Stimulated activated CD8-positive, alpha-beta memory T cell treated with anti-CD3 and anti-CD28 coated beads, Interleukin-15, amount 100 ng/mL, for 1 hour (primary cell): ENCODE results near the gene PLA2G3.
"Not testable (repeated sequence)": the region's sequence is repeated elsewhere in the genome, so short reads cannot be mapped to it uniquely, and the experiment has no call there.

Experiments
- DNase-seq: peaks from one replicate; pipeline ENCODE4 v3.0.0-alpha.2; 2020; ENCODE audit warnings: low read depth

The PLA2G3 gene

GRCh38 chr22:31099841-31100761, 40.2 kb downstream of the PLA2G3 start:
- no peak for DNase-seq

GRCh38 chr22:31099386-31099785, 40.9 kb downstream of the PLA2G3 start:
- no peak for DNase-seq

- no peak for DNase-seq
Observed at GRCh38 chr22:31098632-31099110, 41.6 kb downstream of the PLA2G3 start.

- DNase-seq, result no peak
Observed at GRCh38 chr22:31097941-31098631, 42.2 kb downstream of the PLA2G3 start.

- not testable (repeated sequence) for DNase-seq
Observed at GRCh38 chr22:31097539-31097938, 42.8 kb downstream of the PLA2G3 start.

GRCh38 chr22:31096657-31097279, 43.5 kb downstream of the PLA2G3 start:
- no peak for DNase-seq

- no peak for DNase-seq
Observed at GRCh38 chr22:31095637-31096249, 44.6 kb downstream of the PLA2G3 start.

GRCh38 chr22:31094741-31095140, 45.6 kb downstream of the PLA2G3 start:
- no peak for DNase-seq

- no peak for DNase-seq
Observed at GRCh38 chr22:31094021-31094551, 46.2 kb downstream of the PLA2G3 start.

GRCh38 chr22:31093086-31093850, 47.0 kb downstream of the PLA2G3 start:
- no peak for DNase-seq

GRCh38 chr22:31092161-31092560, 48.1 kb downstream of the PLA2G3 start:
- DNase-seq, result no peak

GRCh38 chr22:31091106-31091975, 49.0 kb downstream of the PLA2G3 start:
- no peak for DNase-seq

GRCh38 chr22:31090217-31091085, 49.9 kb downstream of the PLA2G3 start:
- no peak for DNase-seq

- DNase-seq, result no peak
Observed at GRCh38 chr22:31089160-31090100, 50.9 kb downstream of the PLA2G3 start.

GRCh38 chr22:31088233-31088986, 51.9 kb downstream of the PLA2G3 start:
- DNase-seq, result no peak

GRCh38 chr22:31087744-31088215, 52.5 kb downstream of the PLA2G3 start:
- no peak for DNase-seq

GRCh38 chr22:31086703-31087330, 53.5 kb downstream of the PLA2G3 start:
- no peak for DNase-seq
